Mesothelial cell of epicardium (in vitro differentiated cells): ENCODE measurements around the gene ISYNA1. TPM values are rescaled to one million over a fixed set of nuclear protein-coding genes. Genes with fewer than 3 reads are reported as not detected.

ENCODE experiments used
- DNase-seq, 2 experiments: peaks; one replicate each; pipeline ENCODE4 v3.0.0; 2021; ENCODE audit warnings: low spot score in 2 of 2; ENCODE audit not compliant: unreplicated experiment in 2 of 2
- H3K27ac Mint-ChIP-seq: 2 replicates; pipeline ENCODE4 v1.8.0; 2021; ENCODE audit warnings: mixed read lengths
- H3K27me3 Mint-ChIP-seq: 2 replicates; pipeline ENCODE4 v1.8.0; 2021; ENCODE audit warnings: low read depth, mixed read lengths
- H3K36me3 Mint-ChIP-seq: 2 replicates; pipeline ENCODE4 v1.8.0; 2021; ENCODE audit warnings: mixed read lengths
- H3K4me1 Mint-ChIP-seq: 2 replicates; pipeline ENCODE4 v1.8.0; 2021; ENCODE audit warnings: mixed read lengths
- H3K4me3 Mint-ChIP-seq: 2 replicates; pipeline ENCODE4 v1.8.0; 2021; ENCODE audit warnings: mild to moderate bottlenecking, moderate library complexity, mixed read lengths
- H3K9me3 Mint-ChIP-seq: 2 replicates; pipeline ENCODE4 v1.8.0; 2021; ENCODE audit warnings: mixed read lengths
- CTCF ChIP-seq: fragments of 200-600 bp; sonication (generic); IDR thresholded peaks from one replicate; pipeline ENCODE4 v1.5.0; 2021; ENCODE audit warnings: antibody characterized with exemption; ENCODE audit not compliant: unreplicated experiment
- total RNA-seq: library from RNA; stranded (reverse); gene quantifications from 3 replicates; pipeline ENCODE4 v1.2.1, GENCODE V29; 2021

The ISYNA1 gene
- total RNA-seq, 1 donor from 2014 or later, result 826 TPM

DNA sequence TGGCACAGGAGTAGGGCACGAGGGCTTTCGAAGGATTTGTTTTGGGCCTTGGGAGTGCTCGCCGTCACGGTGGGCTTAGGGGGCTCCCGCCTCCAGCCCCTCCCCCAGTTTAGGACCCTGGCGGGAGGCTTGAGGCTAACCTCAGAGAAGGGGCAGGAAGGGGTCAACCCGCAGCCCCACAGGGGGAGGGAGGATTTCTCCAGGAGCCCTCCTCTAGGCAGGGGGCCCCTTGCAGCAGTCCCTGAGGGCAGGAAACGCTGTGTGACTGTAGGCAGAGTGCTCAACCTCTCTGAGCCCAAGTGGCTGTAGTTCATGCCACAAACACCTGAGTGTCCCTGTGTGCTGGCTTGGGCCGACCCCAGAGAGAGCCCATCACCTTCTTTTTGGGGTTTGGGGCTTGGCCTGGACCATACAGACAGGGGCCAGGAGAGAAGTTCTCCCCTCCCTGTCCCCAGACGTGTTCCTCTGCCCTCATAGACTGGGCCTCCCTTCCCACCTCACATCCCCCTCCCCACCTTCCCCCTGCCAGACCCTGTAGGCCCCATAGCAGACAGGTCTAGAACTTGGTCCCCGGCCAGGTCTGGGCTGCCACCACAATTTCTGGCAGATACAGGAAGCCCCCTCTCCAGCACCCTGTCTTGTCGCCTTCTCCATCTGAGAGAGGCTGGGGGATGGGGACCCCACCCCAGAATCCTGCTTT lies 8.1 kb downstream of the ISYNA1 start:
- Mint-ChIP-seq H3K4me1 (peaks cover 33% of the 10 kb centered on the region), H3K4me3 (peak overlapping the region; percentile 53), H3K9me3 (no peaks in the 10 kb centered on the region), H3K27me3 (no peaks in the 10 kb centered on the region), H3K27ac (peak overlapping the region; percentile 56), H3K36me3 (no peaks in the 10 kb centered on the region)
- no peak for DNase-seq
- TF ChIP-seq CTCF, result no peak

DNA sequence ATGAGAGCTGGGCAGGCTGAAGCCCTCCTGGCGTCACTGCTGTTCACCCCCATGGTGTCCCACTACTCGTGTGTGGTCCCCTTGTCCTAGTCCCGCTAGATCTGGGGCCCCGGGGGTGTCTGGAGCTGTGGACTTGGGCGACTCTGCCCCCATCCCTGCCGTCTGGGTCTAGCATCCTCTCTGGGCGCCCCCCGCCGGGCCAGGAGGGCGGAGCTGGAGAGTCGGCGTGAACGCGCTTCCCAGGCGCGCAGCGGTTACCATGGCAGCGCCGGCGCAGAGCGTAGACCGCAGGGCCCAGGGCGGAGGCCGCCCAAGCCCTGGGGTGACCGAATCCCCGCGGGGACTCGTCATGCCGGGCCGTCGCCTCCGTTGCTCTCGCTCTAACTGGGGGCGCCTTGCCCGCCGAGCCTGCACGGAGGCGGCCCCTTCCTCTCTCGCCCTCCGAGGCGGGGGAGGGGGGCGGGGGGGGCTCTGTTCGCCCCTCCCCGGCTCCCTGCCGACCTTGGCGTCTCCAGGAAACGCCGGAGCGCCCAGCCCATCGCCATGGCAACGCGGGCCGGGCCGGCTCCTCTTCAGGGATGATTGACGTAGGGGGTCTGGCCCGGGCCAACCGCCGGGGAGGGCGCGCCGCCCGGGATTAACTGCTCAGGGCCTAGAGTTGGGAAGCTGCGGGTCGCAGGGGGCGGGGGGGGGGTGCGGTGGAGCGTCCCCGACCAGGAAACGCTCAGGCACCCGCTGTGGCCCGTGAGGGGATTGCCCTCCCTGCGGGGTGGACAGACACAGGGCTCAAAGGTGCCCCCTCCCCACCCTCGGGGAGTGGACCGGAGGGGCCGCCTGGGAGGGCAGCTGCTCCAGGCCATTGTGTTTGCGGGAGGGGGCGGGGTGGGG lies 8.9 kb downstream of the ISYNA1 start:
- peak; percentile 75 to 81 for DNase-seq
- H3K4me1 Mint-ChIP-seq, result peaks cover 32% of the 10 kb centered on the region
- no peaks in the 10 kb centered on the region for H3K27me3 Mint-ChIP-seq
- peak overlapping the region; percentile 21 for H3K27ac Mint-ChIP-seq
- H3K4me3 Mint-ChIP-seq, result peak overlapping the region; percentile 37
- no peaks in the 10 kb centered on the region for H3K9me3 Mint-ChIP-seq
- no peaks in the 10 kb centered on the region for H3K36me3 Mint-ChIP-seq
- no peak for TF ChIP-seq CTCF

DNA sequence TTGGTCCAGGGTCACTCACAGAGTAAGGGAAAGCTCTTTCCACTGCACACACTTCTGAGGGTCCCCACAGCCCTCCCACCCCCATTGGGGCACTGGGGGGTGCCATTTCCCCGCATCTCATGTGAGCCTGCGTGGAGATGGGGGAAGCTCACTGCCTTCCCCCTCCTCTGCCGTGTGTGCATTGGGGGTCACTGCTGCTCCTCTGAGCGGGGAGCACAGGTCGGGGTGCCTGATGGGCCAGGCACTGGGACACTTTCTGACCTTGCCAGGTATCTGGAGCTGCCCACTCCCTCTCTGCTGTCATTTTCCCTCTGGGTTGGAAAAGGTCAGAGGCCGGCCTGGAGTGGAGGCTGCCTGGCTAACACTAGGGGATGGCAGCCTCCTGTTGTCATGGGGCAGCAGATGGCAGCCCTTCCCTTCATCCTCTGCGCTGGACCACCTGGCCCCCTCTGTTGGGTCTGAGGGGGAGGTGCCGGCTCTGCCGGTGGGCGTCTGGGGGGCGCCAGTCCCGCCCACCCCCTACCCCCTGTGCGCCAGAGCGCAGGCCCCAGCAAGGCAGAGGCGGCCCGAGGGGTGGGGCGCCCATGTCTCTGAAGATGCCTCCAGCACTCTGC lies 9.7 kb downstream of the ISYNA1 start:
- no peak for DNase-seq
- Mint-ChIP-seq H3K9me3 (no peaks in the 10 kb centered on the region), H3K4me3 (no peak overlapping the region), H3K36me3 (no peaks in the 10 kb centered on the region), H3K27ac (no peak overlapping the region), H3K27me3 (no peaks in the 10 kb centered on the region), H3K4me1 (peaks cover 37% of the 10 kb centered on the region)
- no peak for TF ChIP-seq CTCF

DNA sequence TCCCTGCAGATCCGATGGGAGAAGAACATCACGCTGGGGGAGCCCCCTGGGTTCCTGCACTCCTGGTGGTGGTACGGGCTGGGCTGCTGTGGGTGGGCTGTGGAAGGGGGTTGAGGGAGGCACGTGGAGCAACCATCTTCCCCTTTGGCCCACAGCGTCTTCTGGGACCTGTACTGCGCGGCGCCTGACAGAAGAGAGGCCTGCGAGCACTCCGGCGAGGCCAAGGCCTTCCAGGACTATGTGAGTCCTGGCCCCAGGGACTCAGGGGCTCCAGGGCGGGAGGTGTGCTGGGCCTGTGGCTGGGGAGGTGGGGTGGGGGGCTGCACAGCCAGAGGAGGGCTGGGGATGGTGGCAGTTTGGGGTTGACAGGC lies 10.2 kb downstream of the ISYNA1 start:
- Mint-ChIP-seq H3K9me3 (no peaks in the 10 kb centered on the region), H3K27ac (peak overlapping the region; percentile 30), H3K27me3 (no peaks in the 10 kb centered on the region), H3K4me3 (no peak overlapping the region), H3K36me3 (no peaks in the 10 kb centered on the region), H3K4me1 (peaks cover 40% of the 10 kb centered on the region)
- no peak for TF ChIP-seq CTCF
- DNase-seq, result no peak

DNA sequence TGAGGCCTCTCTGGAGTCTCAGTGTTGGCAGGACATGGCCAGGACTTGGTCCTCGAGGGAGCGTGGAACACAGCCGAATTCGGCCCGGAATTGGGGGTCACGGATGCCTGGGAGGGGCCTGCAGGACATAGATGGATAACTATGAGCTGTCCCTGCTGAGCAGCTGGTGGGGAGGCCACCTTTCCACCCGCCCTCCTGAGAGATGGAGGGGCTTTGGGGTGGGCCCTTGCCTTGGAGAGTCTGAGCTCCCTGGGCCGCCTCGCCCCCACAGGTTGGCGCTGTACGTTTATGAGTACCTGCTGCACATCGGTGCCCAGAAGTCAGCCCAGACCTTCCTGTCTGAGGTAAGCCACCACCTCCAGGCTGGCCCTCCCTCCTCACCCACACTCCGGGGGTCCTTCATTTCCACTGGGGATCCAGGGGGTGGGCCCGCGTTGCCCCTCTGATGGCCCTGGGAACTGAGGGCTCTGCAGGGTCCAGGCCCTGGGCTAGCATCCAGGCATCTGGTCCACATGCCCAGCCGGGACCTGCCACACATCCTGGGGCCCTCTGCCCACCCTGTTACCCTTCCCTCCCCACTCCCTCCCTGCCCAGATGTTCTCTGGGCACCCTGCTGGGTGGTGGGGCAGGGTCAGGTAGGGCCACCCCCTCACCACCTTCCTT lies 10.7 kb downstream of the ISYNA1 start:
- H3K27ac Mint-ChIP-seq, result no peak overlapping the region
- H3K36me3 Mint-ChIP-seq, result no peaks in the 10 kb centered on the region
- DNase-seq, result no peak
- H3K9me3 Mint-ChIP-seq, result no peaks in the 10 kb centered on the region
- no peaks in the 10 kb centered on the region for H3K27me3 Mint-ChIP-seq
- no peak for TF ChIP-seq CTCF
- H3K4me3 Mint-ChIP-seq, result no peak overlapping the region
- peaks cover 38% of the 10 kb centered on the region for H3K4me1 Mint-ChIP-seq
